ENCODE measurements around the gene METTL16.
A peak's percentile ranks its signal among the peaks of the same experiment; 100 is the strongest.

METTL16 gene

DNA sequence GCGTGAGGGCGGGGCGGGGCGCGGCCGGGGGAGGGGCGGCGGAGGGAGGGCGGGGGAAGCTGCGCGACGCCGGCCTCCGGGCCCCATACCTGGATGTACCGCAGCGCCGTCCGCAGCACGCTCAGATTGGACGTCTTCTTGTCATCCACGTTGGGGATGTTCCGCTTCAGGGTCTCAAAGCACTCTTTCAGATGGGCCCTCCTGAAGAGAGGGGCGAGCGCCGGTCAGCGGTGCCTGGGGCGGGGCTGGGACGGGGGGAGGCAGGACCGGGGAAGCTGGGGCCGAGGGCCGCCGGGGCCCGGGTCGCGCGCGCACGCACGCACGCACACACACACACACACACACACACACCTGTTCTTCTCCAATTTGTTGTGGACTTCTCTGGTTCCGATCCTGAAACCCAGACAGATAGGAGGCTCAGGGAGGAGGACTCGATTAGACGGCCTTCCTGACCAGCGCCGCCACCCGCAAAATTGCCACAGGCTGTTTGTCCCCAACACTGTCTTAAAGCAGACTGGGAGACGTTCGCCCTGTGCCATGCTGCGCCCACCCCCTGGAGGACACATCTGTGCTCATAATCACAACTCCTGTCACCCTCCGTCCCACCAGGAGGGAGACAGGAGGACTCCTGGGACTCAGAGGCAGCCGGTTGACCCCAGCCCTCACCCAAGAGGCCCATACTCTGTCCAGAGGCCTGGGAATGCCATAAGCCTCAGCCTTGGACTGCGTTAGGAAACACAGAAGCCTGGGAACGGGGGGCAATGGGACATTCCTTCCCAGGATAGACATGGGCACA lies 117.5 kb downstream of the METTL16 start:
- DNase-seq: no peak

DNA sequence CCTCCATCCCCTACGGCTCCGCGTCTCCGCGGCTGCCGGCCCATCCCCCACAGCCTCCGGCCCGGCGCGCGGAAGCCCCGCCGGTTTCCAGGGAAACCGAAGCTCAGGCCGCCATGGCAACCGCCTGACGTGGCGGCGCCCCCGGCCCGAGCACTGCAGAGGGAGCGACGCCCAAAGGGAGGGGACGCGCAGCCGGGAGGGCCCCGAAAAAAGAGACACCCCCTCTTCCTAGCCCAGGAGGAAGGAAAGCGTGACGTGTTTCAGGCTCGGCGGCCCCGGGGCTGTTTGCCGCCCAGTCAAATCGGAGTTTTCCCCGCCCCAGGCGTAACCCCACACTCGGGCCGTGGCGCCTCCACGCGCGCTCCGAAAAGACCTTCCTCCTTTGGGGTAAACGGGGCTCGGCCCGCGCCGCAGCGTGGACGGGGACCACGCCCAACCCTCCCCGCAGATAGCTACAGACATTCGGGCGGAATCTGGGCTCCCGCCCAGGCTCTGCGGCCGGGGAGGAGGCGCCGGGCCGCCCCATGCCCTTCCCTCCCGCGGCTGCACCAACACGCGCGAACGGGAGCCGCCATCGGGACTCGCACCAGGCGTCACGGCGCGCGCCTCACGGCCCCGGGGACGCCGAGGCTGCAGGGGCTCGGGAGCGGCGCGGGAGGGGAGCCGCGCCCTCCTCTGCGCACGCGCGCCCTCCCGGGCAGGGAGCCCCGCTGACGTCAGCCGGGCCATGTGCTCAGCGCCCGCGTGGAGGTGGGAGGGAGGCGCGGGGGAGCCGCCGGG lies 118.3 kb downstream of the METTL16 start:
- peak; percentile 88 to 91 for DNase-seq

GRCh38 chr17:2392252-2393173 lies 119.2 kb downstream of the METTL16 start:
- peak; percentile 98 to 99 for DNase-seq

DNA sequence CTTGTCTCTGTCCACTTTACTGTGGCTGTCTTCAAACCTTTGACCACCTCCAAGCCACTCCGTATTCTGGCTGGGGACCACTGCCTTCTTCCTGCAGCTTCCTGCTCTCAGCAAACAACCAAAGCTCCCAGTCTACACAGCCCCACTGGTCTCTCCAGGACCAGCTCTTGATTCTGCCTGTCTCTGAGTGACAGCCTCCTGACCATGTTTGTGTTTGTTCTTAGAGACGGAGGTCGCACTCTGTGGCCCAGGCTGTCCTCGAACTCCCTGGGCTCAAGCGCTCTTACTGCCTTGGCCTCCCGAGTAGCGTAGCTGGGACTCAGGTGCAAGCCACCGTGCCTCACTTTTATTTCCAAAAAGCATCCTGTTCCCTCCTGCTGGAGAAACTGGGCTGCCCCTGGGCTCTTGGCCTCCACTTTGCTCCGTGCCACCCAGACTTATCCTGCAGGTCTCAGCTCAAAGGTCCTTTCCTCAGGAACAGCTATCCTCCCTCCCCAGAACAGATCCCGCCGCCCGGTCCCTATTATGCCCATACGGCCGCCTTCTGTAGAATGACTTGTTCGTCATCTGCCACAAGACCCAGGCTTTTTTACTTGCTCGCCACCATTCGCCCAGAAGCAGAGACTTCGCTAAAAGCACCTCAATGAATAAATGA lies 120.0 kb downstream of the METTL16 start:
- no peak for DNase-seq

DNA sequence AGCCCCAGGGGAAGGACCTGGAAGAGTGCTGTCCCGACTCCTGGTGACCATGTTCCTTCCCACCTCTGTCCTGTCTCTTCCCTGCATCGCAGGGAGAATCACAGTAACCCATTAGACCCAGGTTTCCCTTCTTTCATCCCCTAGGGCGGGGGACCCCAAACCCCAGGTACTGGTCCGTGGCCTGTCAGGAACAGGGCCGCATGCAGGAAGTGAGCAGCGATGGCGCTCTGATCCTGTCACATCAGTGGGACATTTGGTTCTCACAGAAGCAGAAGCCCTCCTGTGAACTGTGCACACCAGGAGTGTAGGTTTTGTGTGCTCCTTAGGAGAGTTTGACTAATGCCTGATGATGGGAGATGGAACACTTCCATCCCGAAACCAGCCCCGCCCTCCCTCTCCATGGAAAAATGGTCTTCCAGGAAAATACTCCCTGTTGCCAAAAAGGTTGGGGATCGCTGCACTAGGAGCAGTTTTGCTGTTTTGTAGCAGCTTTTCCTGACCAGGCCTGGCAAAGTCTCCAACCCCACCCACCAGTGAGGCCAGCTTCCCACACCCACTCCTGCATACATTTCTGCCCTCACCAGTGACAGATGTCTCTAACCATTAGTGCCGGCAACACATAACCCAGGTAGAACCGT lies 121.4 kb downstream of the METTL16 start:
- DNase-seq: no peak

DNA sequence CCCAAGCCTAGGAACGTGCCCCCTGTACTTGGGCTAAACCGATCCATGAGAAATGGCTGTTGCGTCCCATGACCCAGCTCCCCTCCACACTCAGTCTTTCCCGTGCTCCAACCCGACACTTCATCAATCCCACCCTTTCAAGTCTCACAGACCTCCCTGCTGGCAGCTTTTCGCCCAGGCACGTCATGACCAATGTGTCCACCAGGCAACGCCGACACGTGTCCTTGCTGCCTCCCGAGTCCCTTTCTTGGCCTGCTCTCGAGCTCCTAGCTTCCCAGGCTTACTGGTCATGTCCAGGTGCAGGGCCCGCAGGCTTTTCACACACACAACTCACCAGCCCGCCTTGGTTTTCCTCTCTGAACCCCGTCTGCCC lies 123.0 kb downstream of the METTL16 start:
- no peak for DNase-seq

- DNase-seq: no peak
These were observed 123.5 kb downstream of the METTL16 start for GRCh38 chr17:2388020-2388682.

DNA sequence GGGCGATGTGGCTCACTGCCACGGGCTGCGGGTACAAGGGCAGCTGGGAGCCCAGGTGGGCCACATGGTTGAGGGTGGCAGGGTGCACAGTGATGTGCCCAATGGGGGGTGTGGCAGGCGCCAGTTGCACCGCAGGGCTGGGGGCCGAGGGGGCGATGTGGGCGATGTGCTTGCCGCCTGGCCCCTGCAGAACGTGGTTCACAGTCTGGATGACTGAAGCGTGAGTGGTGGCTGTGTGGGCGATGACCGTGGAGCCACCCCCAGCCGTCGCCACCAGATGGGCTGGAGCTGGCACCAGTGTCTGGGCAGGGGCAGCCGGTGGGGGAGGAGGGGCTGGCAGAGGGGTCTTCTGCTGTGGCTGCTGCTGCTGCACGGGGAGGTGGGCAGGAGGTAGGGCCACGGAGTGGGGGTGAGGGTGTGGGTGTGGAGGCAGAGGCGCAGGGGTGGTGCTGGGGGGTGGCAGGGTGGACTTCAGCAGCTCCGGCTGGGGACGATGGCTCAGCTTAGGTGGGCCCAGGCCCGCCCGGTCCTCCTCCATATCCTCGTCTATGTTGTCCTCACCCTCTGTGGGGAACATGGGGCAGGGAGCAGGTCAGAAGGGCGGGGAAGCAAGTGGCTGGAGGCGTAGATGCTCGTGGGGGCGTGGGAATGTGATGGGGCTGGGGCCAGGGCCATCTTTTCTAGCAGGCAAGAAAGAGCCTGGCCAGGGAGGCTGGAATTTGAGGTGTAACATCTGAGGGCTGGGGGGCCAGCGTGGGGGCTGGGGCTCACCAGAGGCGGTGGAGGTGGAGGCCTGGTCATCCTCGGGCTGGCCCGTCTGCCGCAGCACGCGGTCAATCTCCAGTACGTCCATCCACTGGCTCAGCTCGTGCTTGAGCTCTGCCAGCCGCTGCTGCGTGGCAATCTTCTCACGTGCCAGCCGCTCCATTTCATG lies 124.3 kb downstream of the METTL16 start:
- no peak for DNase-seq

DNA sequence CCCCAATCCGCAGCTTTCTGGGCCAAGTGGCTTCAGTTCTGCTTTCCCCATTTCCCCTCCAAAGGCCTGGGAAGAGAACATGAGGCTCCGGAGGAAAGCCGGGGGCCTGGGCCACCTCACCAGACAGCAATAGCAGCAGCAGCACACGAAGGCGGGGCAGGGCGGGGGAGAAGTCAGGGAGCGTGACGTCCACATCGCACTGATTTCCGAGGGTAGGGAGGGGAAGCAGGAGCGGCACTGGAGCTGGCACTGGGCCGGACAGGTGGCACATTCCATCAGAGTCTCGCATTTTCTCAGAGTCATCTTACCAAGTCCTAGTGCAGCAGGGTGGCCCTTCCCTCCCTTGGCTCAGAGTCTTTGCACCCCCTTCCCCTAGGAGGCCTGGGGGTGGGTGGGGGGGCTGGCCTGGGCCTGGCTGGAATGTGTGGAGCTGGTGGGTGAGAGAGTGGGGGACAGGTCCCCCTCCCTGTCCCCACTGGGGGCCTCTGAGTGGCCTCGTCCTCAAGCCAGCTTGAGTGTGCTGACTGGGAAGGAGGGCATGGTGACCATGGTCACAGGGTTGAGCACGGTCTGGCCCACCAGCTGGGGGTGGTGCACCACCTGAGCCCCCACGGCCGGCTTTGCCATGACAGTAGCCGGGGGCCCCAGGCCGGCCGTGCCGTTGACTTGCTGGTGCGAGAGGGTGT lies 125.1 kb downstream of the METTL16 start:
- no peak for DNase-seq

DNA sequence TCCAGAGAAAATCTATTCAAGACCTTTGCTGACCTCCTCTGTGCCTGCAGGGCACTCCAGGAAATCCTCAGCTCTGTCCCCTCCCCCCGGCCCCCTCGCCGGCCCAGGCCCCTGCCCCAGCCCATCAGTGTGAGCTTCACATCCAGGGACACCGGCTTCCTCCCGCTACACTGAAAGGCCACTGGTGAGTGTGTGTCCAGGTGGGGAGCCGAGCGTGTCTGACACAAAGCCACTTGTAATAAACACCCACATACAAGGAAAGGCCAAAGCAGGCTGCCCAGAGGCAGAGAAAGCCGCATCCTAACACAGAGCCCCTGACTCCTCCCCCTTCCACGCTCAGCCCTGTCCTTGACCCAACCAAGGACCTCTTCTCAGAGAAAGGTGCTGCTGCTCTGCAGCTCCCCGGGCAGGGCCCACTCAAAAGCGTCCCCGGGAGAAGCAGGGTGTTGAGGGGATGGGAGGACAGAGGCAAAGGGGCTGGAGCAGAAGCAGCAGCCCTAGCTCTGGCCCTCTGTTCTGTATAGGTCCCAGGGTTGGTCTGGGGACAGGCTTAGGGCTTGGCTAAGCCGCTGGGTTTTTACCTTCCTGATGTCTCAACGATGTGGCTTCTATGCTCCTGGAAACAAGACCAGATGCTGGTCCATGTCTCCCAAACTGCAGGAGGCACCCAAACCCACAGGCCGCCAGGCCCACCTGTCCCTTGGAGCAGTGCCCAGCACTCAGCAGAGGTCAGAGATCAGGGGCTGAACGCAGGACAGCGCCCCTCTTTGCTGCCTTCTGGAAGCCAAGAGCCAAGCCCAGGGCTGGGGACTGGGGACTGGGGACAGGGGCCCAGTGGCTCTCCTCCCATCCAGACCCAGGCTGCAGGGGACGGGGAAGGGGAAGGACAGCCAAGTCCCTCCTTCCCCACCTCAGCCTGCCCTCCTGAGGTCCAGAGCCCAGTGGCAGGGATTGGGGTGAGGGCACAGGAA lies 126.2 kb downstream of the METTL16 start:
- DNase-seq: no peak

- no peak for DNase-seq
These were observed 127.1 kb downstream of the METTL16 start for GRCh38 chr17:2384439-2385127.

DNA sequence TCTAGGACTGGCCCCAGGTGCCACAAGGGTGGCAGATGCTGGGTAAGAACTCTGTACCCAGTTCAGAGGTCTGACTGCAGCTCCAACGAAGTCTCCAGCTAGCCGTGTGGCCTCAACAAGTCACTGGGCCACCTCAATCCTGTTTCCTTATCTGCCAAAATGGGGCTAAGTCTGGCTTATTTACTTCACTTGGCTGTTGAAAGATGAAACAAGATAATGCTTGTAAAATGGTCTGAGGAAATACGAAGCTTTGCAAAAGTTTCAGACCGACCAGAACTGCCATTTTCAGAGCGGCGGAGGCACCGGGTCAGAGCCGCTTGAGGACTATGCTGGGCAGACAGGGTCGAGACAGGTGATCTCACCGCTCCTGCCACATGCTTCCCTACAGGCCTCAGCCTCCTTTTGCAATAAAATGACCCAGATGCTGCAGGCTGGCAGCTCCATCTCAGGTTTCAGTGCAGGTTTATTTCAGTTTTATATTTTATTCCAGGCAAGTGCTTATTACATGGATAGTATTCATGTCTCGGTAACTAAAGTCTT lies 128.0 kb downstream of the METTL16 start:
- DNase-seq: no peak

GRCh38 chr17:2380950-2381649 lies 130.6 kb downstream of the METTL16 start:
- no peak for DNase-seq

- DNase-seq: no peak
These were observed 131.3 kb downstream of the METTL16 start for GRCh38 chr17:2380226-2380922.

GRCh38 chr17:2379489-2380225 lies 132.0 kb downstream of the METTL16 start:
- DNase-seq: no peak

- no peak for DNase-seq
These were observed 132.8 kb downstream of the METTL16 start for GRCh38 chr17:2378905-2379304.

Data from stimulated activated CD4-positive, alpha-beta T cell treated with anti-CD3 and anti-CD28 coated beads, Interleukin-2, amount 100 ng/mL, for 24 hours (primary cell).